H1 (cell line): ENCODE measurements around the gene KIAA0513. TPM values are rescaled to one million over a fixed set of nuclear protein-coding genes. Genes with fewer than 3 reads are reported as not detected.

ENCODE experiments used
- CBX5 ChIP-seq: fragments of 300-800, 300-1000 bp; sonication (generic); IDR thresholded peaks from 2 replicates; pipeline ENCODE4 v1.7.1; 2016; ENCODE audit warnings: antibody characterized with exemption, low read length, low read depth
- GABPA ChIP-seq: IDR thresholded peaks from 2 replicates; pipeline ENCODE4 v1.6.1; 2011; ENCODE audit warnings: mild to moderate bottlenecking, low read length, moderate library complexity, borderline replicate concordance; ENCODE audit not compliant: insufficient read depth
- SP2 ChIP-seq: IDR thresholded peaks from 2 replicates; pipeline ENCODE4 v1.6.1; 2012; ENCODE audit warnings: mild to moderate bottlenecking, low read length, inconsistent platforms
- TAF1 ChIP-seq: IDR thresholded peaks from 2 replicates; pipeline ENCODE4 v1.6.1; 2011; ENCODE audit warnings: mild to moderate bottlenecking, low read depth, low read length
- polyA plus RNA-seq, 7 experiments: library from polyadenylated mRNA; depleted of rRNA in 3 of 7; stranded (reverse) in 5 of 7; unstranded in 2 of 7; fragments of >200 nt in 5 of 7; fragments of 200-250 nt in 2 of 7; gene quantifications; 1 replicate in 5 of 7; 2 replicates in 1 of 7; 4 replicates in 1 of 7; pipeline versions ENCODE4 v1.2.1 to v1.2.3, GENCODE V29; 2011 to 2013; ENCODE audit warnings: missing spikeins in 2 of 7, mixed read lengths in 2 of 7
- total RNA-seq: library from RNA; stranded (reverse); fragmentation: NEBNext Ultra II Directional; extraction: Animal tissue kit (Norgen Biotek cat#: 25700); gene quantifications from 2 replicates; pipeline ENCODE4 v1.2.1, GENCODE V29; 2021
- TF ChIP-seq, protein P1 (sequence below): IDR thresholded peaks from 2 replicates; pipeline ENCODE4 v1.6.1; 2012; ENCODE audit warnings: inconsistent platforms
- TF ChIP-seq, protein P2 (sequence below): fragments of 300-600 bp; sonication (generic); IDR thresholded peaks from 2 replicates; pipeline ENCODE4 v1.7.1; 2012; ENCODE audit warnings: low read length, moderate library complexity, mild to moderate bottlenecking, inconsistent platforms; ENCODE audit not compliant: insufficient replicate concordance
- TF ChIP-seq, protein P3 (sequence below): IDR thresholded peaks from 2 replicates; pipeline ENCODE4 v1.6.1; 2012; ENCODE audit warnings: low read length, inconsistent platforms

The KIAA0513 gene
- total and polyA plus RNA-seq, 2 of the 8 experiments (the other 6 are each of a cell fraction or from before 2014, with no cell fraction given), result 2.1 to 6.1 TPM

DNA sequence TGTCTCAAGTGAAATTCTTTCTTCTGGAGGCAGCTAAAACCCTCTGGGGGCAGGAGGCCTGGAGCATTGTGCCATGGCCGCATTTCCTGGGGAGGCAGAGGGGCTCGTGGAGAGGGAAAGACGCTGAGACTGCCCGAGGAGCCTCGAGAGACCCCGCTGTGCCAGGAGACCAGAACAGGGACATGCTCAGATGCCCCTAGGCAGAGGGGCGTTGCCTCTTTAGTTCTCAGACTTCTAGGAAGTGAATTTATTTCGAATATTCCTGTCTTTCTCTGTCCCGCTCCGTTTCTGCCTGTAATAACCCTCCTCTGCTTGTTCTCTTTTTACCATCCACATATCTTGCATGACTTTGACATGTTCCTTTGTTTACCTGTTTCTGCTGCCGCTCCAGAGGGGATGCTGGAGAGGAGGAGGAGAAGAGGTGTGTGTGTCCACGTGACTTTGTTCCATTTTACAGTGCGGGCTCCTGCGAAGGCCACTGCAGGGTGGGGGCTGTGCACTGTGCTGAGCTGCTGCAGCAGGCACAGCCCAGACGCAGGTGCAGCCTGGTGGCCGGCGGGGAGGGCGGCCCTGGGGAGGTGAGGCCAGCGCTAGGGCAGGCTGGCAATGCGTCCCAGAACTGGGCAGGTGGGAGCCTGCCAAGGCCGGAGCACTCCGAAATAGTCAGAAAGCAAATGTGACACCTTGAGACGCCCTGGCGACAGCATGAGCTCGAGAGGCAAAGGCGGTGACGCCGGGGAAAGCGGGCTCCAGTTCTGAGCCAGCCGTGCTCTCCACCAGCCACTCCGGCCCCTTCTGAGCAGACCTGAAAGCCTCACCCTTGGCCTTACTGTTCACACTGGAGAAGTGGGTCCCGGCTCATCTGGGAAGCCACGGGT is 54.8 kb downstream of the KIAA0513 start (continued):
- TF ChIP-seq, protein P1, sequence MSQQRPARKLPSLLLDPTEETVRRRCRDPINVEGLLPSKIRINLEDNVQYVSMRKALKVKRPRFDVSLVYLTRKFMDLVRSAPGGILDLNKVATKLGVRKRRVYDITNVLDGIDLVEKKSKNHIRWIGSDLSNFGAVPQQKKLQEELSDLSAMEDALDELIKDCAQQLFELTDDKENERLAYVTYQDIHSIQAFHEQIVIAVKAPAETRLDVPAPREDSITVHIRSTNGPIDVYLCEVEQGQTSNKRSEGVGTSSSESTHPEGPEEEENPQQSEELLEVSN, result peak; percentile 39; the same call in 1 of the 2 replicates
- TF ChIP-seq CBX5 (no peak), GABPA (no peak), SP2 (no peak), TAF1 (no peak)
- TF ChIP-seq, protein P2, sequence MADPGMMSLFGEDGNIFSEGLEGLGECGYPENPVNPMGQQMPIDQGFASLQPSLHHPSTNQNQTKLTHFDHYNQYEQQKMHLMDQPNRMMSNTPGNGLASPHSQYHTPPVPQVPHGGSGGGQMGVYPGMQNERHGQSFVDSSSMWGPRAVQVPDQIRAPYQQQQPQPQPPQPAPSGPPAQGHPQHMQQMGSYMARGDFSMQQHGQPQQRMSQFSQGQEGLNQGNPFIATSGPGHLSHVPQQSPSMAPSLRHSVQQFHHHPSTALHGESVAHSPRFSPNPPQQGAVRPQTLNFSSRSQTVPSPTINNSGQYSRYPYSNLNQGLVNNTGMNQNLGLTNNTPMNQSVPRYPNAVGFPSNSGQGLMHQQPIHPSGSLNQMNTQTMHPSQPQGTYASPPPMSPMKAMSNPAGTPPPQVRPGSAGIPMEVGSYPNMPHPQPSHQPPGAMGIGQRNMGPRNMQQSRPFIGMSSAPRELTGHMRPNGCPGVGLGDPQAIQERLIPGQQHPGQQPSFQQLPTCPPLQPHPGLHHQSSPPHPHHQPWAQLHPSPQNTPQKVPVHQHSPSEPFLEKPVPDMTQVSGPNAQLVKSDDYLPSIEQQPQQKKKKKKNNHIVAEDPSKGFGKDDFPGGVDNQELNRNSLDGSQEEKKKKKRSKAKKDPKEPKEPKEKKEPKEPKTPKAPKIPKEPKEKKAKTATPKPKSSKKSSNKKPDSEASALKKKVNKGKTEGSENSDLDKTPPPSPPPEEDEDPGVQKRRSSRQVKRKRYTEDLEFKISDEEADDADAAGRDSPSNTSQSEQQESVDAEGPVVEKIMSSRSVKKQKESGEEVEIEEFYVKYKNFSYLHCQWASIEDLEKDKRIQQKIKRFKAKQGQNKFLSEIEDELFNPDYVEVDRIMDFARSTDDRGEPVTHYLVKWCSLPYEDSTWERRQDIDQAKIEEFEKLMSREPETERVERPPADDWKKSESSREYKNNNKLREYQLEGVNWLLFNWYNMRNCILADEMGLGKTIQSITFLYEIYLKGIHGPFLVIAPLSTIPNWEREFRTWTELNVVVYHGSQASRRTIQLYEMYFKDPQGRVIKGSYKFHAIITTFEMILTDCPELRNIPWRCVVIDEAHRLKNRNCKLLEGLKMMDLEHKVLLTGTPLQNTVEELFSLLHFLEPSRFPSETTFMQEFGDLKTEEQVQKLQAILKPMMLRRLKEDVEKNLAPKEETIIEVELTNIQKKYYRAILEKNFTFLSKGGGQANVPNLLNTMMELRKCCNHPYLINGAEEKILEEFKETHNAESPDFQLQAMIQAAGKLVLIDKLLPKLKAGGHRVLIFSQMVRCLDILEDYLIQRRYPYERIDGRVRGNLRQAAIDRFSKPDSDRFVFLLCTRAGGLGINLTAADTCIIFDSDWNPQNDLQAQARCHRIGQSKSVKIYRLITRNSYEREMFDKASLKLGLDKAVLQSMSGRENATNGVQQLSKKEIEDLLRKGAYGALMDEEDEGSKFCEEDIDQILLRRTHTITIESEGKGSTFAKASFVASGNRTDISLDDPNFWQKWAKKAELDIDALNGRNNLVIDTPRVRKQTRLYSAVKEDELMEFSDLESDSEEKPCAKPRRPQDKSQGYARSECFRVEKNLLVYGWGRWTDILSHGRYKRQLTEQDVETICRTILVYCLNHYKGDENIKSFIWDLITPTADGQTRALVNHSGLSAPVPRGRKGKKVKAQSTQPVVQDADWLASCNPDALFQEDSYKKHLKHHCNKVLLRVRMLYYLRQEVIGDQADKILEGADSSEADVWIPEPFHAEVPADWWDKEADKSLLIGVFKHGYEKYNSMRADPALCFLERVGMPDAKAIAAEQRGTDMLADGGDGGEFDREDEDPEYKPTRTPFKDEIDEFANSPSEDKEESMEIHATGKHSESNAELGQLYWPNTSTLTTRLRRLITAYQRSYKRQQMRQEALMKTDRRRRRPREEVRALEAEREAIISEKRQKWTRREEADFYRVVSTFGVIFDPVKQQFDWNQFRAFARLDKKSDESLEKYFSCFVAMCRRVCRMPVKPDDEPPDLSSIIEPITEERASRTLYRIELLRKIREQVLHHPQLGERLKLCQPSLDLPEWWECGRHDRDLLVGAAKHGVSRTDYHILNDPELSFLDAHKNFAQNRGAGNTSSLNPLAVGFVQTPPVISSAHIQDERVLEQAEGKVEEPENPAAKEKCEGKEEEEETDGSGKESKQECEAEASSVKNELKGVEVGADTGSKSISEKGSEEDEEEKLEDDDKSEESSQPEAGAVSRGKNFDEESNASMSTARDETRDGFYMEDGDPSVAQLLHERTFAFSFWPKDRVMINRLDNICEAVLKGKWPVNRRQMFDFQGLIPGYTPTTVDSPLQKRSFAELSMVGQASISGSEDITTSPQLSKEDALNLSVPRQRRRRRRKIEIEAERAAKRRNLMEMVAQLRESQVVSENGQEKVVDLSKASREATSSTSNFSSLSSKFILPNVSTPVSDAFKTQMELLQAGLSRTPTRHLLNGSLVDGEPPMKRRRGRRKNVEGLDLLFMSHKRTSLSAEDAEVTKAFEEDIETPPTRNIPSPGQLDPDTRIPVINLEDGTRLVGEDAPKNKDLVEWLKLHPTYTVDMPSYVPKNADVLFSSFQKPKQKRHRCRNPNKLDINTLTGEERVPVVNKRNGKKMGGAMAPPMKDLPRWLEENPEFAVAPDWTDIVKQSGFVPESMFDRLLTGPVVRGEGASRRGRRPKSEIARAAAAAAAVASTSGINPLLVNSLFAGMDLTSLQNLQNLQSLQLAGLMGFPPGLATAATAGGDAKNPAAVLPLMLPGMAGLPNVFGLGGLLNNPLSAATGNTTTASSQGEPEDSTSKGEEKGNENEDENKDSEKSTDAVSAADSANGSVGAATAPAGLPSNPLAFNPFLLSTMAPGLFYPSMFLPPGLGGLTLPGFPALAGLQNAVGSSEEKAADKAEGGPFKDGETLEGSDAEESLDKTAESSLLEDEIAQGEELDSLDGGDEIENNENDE, result no peak
- TF ChIP-seq, protein P3, sequence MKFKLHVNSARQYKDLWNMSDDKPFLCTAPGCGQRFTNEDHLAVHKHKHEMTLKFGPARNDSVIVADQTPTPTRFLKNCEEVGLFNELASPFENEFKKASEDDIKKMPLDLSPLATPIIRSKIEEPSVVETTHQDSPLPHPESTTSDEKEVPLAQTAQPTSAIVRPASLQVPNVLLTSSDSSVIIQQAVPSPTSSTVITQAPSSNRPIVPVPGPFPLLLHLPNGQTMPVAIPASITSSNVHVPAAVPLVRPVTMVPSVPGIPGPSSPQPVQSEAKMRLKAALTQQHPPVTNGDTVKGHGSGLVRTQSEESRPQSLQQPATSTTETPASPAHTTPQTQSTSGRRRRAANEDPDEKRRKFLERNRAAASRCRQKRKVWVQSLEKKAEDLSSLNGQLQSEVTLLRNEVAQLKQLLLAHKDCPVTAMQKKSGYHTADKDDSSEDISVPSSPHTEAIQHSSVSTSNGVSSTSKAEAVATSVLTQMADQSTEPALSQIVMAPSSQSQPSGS, result 0 out of 2 replicates have a peak, but pooled peaks have one; percentile 12
